Activated naive CD8-positive, alpha-beta T cell treated with anti-CD3 and anti-CD28 coated beads for 36 hours (primary cell): ENCODE data around the gene TMEM79. TPM values are rescaled to one million over a fixed set of nuclear protein-coding genes. Genes with fewer than 3 reads are reported as not detected.

Experiments
- DNase-seq: peaks from one replicate; pipeline ENCODE4 v3.0.0; 2021
- H3K27ac Mint-ChIP-seq: one replicate; pipeline ENCODE4 v1.8.0; 2022; ENCODE audit warnings: mild to moderate bottlenecking, moderate library complexity, mixed read lengths
- H3K27me3 Mint-ChIP-seq: one replicate; pipeline ENCODE4 v1.8.0; 2022; ENCODE audit warnings: mild to moderate bottlenecking, mixed read lengths
- H3K36me3 Mint-ChIP-seq: one replicate; pipeline ENCODE4 v1.8.0; 2021; ENCODE audit warnings: mild to moderate bottlenecking, mixed read lengths
- H3K4me1 Mint-ChIP-seq: one replicate; pipeline ENCODE4 v1.8.0; 2021; ENCODE audit warnings: mixed read lengths
- H3K4me3 Mint-ChIP-seq: one replicate; pipeline ENCODE4 v1.8.0; 2022; ENCODE audit warnings: mild to moderate bottlenecking, moderate library complexity, mixed read lengths
- H3K9me3 Mint-ChIP-seq: one replicate; pipeline ENCODE4 v1.8.0; 2022; ENCODE audit warnings: mixed read lengths
- total RNA-seq, 2 experiments: library from RNA; stranded (reverse); gene quantifications; one replicate each; pipeline ENCODE4 v1.2.3, GENCODE V29; 2021

Gene TMEM79
- 1 to 10 TPM; 7.3 to 7.8 TPM for total RNA-seq

DNA sequence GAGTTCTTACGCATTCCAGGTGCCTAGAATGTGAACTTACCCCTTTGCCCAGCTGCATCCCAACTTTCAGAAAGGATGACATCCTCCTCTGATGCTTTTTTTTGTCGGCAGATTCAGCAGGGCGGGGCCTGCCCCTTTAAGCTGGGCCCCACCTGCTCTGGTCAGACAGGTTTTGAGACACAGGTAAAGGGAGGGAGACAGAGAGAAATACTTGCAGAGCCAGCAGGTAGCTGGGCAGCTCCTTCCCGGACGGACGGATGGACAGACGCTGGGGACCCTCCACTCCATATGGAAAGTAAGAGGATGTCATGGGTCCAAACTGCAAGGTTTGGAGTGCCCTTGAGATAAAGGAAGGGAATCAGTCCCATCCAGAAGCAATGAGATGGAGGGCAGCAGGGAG, at the start of gene TMEM79:
Gene TMEM79, plus strand, starts transcription at position 214 of the 400 bp plus-strand sequence. CDS start 902 bp downstream, outside the sequence.
- H3K9me3 Mint-ChIP-seq = no peaks in the 10 kb centered on the region
- peaks cover 31% of the 10 kb centered on the region for H3K4me1 Mint-ChIP-seq
- peaks cover 3% of the 10 kb centered on the region for H3K27me3 Mint-ChIP-seq
- H3K4me3 Mint-ChIP-seq = peak within 1 kb of the TSS; percentile 98
- peak within 1 kb of the TSS; percentile 96 for H3K27ac Mint-ChIP-seq
- H3K36me3 Mint-ChIP-seq = peaks cover 20% of the 10 kb centered on the region
- DNase-seq = no peak

DNA sequence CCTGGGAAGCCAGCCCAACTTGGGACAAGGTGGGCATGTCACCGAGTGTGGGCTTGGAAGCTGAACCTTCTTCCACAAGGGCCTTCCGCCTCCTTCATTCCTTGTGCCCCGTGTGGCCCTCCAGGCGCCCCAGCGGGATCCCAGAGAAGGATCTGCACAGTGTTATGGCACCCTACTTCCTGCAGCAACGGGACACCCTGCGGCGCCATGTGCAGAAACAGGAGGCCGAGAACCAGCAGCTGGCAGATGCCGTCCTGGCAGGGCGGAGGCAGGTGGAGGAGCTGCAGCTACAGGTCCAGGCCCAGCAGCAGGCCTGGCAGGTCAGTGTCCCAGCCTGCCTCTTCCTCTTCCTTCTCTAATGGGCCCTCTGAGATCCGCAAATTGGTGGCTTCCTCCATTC, 48.0 kb upstream of the TMEM79 start:
- Mint-ChIP-seq H3K36me3 (peaks cover 21% of the 10 kb centered on the region), H3K27me3 (no peaks in the 10 kb centered on the region), H3K4me1 (peaks cover 10% of the 10 kb centered on the region), H3K27ac (no peak overlapping the region), H3K4me3 (no peak overlapping the region), H3K9me3 (no peaks in the 10 kb centered on the region)
- DNase-seq = no peak

GRCh38 chr1:156238248-156238647, 45.9 kb upstream of the TMEM79 start:
- Mint-ChIP-seq H3K4me1 (peaks cover 8% of the 10 kb centered on the region), H3K4me3 (no peak overlapping the region), H3K27ac (peak overlapping the region; percentile 45), H3K9me3 (no peaks in the 10 kb centered on the region), H3K27me3 (no peaks in the 10 kb centered on the region), H3K36me3 (peaks cover 21% of the 10 kb centered on the region)
- DNase-seq = no peak

GRCh38 chr1:156241311-156241811, 42.8 kb upstream of the TMEM79 start:
- Mint-ChIP-seq H3K27ac (no peak overlapping the region), H3K9me3 (no peaks in the 10 kb centered on the region), H3K36me3 (peaks cover 17% of the 10 kb centered on the region), H3K4me1 (peaks cover 23% of the 10 kb centered on the region), H3K4me3 (no peak overlapping the region), H3K27me3 (no peaks in the 10 kb centered on the region)
- no peak for DNase-seq

GRCh38 chr1:156241926-156242325, 42.2 kb upstream of the TMEM79 start, which contains the start of gene BGLAP:
Gene BGLAP, plus strand, starts transcription at chr1:156242184. Its CDS starts 48 bp downstream, at chr1:156242232.
- no peak for DNase-seq
- H3K27ac Mint-ChIP-seq = no peak within 1 kb of the TSS
- H3K9me3 Mint-ChIP-seq = no peaks in the 10 kb centered on the region
- peaks cover 13% of the 10 kb centered on the region for H3K36me3 Mint-ChIP-seq
- no peaks in the 10 kb centered on the region for H3K27me3 Mint-ChIP-seq
- H3K4me1 Mint-ChIP-seq = peaks cover 23% of the 10 kb centered on the region
- H3K4me3 Mint-ChIP-seq = no peak within 1 kb of the TSS

DNA sequence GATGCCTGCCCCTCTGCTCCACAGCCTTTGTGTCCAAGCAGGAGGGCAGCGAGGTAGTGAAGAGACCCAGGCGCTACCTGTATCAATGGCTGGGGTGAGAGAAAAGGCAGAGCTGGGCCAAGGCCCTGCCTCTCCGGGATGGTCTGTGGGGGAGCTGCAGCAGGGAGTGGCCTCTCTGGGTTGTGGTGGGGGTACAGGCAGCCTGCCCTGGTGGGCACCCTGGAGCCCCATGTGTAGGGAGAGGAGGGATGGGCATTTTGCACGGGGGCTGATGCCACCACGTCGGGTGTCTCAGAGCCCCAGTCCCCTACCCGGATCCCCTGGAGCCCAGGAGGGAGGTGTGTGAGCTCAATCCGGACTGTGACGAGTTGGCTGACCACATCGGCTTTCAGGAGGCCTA, 41.4 kb upstream of the TMEM79 start:
- Mint-ChIP-seq H3K4me1 (peaks cover 23% of the 10 kb centered on the region), H3K36me3 (peaks cover 13% of the 10 kb centered on the region), H3K9me3 (no peaks in the 10 kb centered on the region), H3K27ac (no peak overlapping the region), H3K27me3 (no peaks in the 10 kb centered on the region), H3K4me3 (no peak overlapping the region)
- no peak for DNase-seq

DNA sequence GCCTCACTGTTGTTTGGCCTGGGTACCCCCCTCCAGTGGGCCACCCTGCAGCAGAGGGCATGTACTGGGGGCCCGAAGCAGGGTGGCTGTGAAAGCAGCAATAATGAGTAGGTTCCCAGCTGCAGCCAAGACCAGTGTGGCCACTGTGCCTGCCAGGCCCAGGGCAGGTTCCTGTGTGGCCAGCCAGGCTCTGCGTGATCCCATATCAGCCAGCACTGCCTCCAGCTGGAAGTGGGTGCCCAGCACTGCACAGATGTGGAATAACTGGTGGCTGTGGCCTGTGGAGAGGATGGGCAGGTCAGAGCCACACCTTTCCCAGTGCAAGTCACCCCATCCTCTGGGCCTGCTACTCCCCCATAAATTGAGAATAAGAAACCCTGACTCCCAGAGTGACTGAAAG, 40.0 kb upstream of the TMEM79 start:
- Mint-ChIP-seq H3K9me3 (no peaks in the 10 kb centered on the region), H3K4me1 (peaks cover 16% of the 10 kb centered on the region), H3K36me3 (peaks cover 9% of the 10 kb centered on the region), H3K27ac (no peak overlapping the region), H3K4me3 (no peak overlapping the region), H3K27me3 (no peaks in the 10 kb centered on the region)
- DNase-seq = no peak

DNA sequence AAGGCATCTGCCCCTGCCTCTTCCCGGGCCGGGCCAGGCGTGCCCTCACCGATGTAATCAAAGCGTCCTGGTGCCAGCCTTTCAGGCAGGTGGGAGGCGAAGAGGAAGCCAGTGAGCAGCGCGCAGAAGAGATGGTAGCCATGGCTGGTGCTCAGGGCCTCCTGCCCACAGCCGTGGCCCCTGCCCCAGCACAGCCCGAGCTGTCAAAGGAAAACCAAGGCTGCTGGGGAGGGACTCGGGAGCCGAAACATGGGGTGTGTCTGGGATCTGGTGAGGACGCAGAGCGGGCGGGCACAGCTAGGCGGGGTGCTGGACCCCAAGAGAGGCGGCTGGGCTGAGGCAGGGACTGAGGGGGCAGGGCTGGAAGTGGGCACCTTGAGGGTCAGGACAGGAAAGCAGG, 39.4 kb upstream of the TMEM79 start:
- Mint-ChIP-seq H3K4me1 (peaks cover 16% of the 10 kb centered on the region), H3K4me3 (peak overlapping the region; percentile 71), H3K27me3 (no peaks in the 10 kb centered on the region), H3K27ac (peak overlapping the region; percentile 12), H3K36me3 (peaks cover 12% of the 10 kb centered on the region), H3K9me3 (no peaks in the 10 kb centered on the region)
- no peak for DNase-seq

DNA sequence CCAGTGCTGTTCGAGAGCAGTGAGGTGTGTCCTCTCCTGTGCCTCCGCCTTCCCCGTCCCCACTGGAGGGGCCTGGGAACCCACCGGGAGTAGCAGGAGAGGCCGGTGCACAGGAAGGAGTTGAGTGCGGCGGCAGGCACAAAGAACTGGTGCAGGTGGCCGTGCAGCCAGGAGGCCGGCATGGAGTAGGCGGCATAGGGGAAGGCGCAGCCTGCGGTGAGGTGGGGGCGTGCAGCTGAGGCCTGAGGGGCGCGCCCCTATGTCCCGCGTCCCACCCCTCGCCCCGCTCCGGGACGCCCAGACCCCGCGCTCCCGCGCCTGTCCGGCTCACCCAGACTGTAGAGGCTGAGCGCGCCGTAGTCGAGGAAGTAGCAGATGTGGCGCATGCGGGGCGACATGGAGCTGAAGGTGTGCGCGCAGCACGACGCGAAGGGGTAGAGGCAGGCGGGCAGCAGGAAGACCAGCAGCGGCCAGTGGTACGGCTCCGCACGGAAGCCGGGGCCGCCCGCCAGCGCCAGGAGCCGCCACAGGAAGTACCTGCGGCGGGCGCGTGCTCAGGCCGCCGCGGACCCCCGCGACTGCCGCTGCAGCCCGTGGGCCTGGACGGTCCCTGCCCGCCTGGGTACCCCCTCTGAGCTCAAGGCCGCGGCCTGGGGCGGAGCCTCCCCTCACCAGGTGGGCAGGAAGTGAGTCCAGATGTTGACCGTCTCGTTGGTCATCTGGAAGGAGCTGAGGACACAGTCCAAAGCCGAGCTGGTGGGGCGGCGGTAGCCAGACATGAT, 38.5 kb upstream of the TMEM79 start:
- H3K27me3 Mint-ChIP-seq = no peaks in the 10 kb centered on the region
- peaks cover 16% of the 10 kb centered on the region for H3K4me1 Mint-ChIP-seq
- no peaks in the 10 kb centered on the region for H3K9me3 Mint-ChIP-seq
- peak overlapping the region; percentile 71 for H3K4me3 Mint-ChIP-seq
- H3K27ac Mint-ChIP-seq = peak overlapping the region; percentile 73
- H3K36me3 Mint-ChIP-seq = peaks cover 10% of the 10 kb centered on the region
- peak; percentile 51 for DNase-seq

DNA sequence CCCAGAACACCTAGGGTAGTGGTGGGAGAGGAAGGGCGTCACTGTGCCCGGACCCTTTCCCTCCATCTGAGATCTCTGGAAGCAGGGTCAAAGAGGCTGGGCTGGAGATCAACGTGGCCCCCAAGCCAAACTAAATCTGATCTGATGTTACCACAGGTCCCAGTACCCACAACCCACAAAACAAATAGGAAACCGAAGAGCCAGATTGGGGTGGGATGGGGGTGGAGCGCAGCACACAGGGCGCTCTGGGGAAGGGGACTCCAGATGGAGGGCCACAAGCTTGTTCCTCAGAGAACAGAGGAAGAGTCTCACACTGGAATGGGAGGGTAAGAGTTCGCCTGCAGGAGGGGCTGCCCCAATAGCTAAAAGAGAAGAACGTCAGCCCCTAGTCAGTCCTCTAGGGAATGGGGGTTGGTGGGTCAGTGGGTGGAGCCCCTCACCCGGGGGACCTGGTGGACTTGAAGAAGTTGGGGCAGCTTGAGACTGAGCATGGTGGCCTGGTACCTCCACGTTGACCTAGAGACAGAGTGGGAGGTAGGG, 37.8 kb upstream of the TMEM79 start:
- H3K27me3 Mint-ChIP-seq = no peaks in the 10 kb centered on the region
- H3K9me3 Mint-ChIP-seq = no peaks in the 10 kb centered on the region
- peak overlapping the region; percentile 42 for H3K27ac Mint-ChIP-seq
- peaks cover 16% of the 10 kb centered on the region for H3K4me1 Mint-ChIP-seq
- peaks cover 10% of the 10 kb centered on the region for H3K36me3 Mint-ChIP-seq
- DNase-seq = no peak
- no peak overlapping the region for H3K4me3 Mint-ChIP-seq

- no peaks in the 10 kb centered on the region for H3K9me3 Mint-ChIP-seq
- no peak overlapping the region for H3K4me3 Mint-ChIP-seq
- no peak for DNase-seq
- H3K4me1 Mint-ChIP-seq = peaks cover 16% of the 10 kb centered on the region
- H3K27ac Mint-ChIP-seq = no peak overlapping the region
- H3K27me3 Mint-ChIP-seq = no peaks in the 10 kb centered on the region
- peaks cover 10% of the 10 kb centered on the region for H3K36me3 Mint-ChIP-seq
Observed at GRCh38 chr1:156246781-156247459, 37.2 kb upstream of the TMEM79 start.

DNA sequence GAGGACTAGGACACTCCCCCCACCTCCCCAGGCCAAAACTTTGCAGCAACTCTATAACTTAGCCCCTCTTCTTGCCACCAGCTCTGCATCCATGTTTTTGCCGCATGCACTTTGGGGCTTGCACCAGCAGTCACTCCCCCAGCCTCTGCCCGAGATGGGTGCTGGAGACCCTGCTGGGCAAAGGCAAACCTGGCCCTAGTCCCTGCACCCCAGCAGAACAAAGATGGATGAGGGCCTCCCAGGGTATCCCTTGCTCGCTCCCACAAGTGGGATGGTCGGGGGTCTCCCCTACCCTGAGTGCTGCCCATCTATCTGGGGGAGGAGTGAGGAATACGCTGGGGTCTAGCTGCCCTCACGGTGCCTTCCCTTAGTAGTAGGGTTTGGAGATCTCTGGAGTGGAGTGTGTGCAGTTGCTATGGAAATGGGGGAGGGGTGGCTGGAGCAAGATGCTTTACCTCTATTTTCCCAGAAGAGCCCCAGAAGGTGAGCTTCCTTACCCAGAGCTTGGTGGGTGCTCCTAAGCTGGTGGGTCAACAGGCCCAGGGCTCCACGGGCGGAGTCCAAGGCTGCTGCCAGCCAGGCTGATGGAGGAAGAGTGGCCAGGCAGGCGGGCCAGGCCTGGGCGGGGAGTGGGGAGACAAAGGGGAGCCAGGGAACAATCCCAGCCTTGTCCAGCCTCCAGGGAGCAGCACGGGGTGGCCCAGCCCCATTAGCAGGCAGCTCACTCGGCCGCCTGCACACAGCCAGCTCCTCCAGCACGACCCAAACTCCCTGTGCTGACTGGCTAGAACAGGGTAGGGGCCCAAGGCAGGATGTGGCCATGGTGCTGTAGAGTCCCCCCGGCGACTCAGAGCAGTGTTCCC, 36.4 kb upstream of the TMEM79 start, which contains the start of gene PAQR6:
Gene PAQR6, minus strand, starts transcription at position 597 of the 863 bp plus-strand sequence. CDS start 1,325 bp downstream, outside the sequence.
- no peak within 1 kb of the TSS for H3K4me3 Mint-ChIP-seq
- H3K4me1 Mint-ChIP-seq = peaks cover 16% of the 10 kb centered on the region
- H3K9me3 Mint-ChIP-seq = no peaks in the 10 kb centered on the region
- no peak within 1 kb of the TSS for H3K27ac Mint-ChIP-seq
- peaks cover 10% of the 10 kb centered on the region for H3K36me3 Mint-ChIP-seq
- no peaks in the 10 kb centered on the region for H3K27me3 Mint-ChIP-seq
- DNase-seq = no peak

- Mint-ChIP-seq H3K9me3 (no peaks in the 10 kb centered on the region), H3K27ac (no peak overlapping the region), H3K36me3 (peaks cover 10% of the 10 kb centered on the region), H3K4me1 (peaks cover 16% of the 10 kb centered on the region), H3K4me3 (no peak overlapping the region), H3K27me3 (no peaks in the 10 kb centered on the region)
- DNase-seq = no peak
Observed at GRCh38 chr1:156248323-156248683, 35.8 kb upstream of the TMEM79 start.

DNA sequence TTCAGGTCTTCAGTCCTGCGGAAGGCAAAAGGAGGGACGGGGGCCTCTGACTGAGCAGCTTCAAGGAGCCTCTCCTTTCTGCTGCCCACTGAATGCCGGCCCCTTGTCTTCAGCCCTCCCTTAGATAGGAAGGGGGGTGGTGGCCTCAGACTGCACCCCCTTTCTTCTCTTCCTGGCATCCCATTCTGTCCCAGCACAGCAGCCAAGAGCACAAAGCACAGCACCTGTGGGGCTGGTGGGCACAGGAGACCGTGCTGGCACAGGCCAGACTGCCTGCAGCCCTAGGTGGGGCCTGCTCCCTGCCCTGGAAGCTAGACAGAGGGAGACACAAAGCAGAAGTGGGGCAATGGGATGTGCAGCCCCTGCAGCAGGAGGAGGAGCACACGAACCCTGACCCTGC, 34.5 kb upstream of the TMEM79 start:
- no peak for DNase-seq
- H3K4me3 Mint-ChIP-seq = no peak overlapping the region
- no peaks in the 10 kb centered on the region for H3K9me3 Mint-ChIP-seq
- peaks cover 10% of the 10 kb centered on the region for H3K36me3 Mint-ChIP-seq
- peaks cover 15% of the 10 kb centered on the region for H3K4me1 Mint-ChIP-seq
- H3K27ac Mint-ChIP-seq = no peak overlapping the region
- H3K27me3 Mint-ChIP-seq = no peaks in the 10 kb centered on the region
